ENCODE measurements around the gene PCDH9.

Gene PCDH9

GRCh38 chr13:67197704-67198103 lies 32.4 kb downstream of the PCDH9 start:
- Histone ChIP-seq H2AFZ (ENCODE audit: low read depth, low read length, severe bottlenecking) (no peak overlapping the region), H3K79me2 (ENCODE audit: insufficient read depth, low read length) (no peaks in the 10 kb centered on the region), H3F3A (ENCODE audit: insufficient read depth) (no peaks in the 10 kb centered on the region), H3K4me2 (ENCODE audit: low read depth, low read length, poor library complexity, severe bottlenecking) (no peak overlapping the region), H3K9ac (ENCODE audit: low read length) (no peak overlapping the region), H4K20me1 (ENCODE audit: low read depth, low read length) (no peaks in the 10 kb centered on the region), H3K36me3 (ENCODE audit: low read length) (peaks cover 2% of the 10 kb centered on the region; the same call in 1 of the 2 replicates), H3K27me3 (ENCODE audit: low read length) (no peaks in the 10 kb centered on the region), H3K4me3 (ENCODE audit: insufficient read depth, low read length, poor library complexity, severe bottlenecking) (no peak overlapping the region), H3K9me2 (replicated peaks; ENCODE audit: insufficient read depth, low read length) (no peaks in the 10 kb centered on the region), H3K27ac (ENCODE audit: low read depth, low read length) (no peak overlapping the region), H3K9me3 (ENCODE audit: insufficient read depth, low read length) (no peaks in the 10 kb centered on the region)
- TF ChIP-seq CTCF (IDR thresholded peaks at IDR 0.05; ENCODE audit: insufficient read depth, low read length, poor library complexity, severe bottlenecking) (no peak), EZH2phosphoT487 (conservative IDR thresholded peaks at IDR 0.05; ENCODE audit: low read length) (no peak)

GRCh38 chr13:67193979-67194378 lies 36.2 kb downstream of the PCDH9 start:
- H4K20me1 ChIP-seq (ENCODE audit: low read depth, low read length): no peaks in the 10 kb centered on the region
- no peak overlapping the region for H3K4me2 ChIP-seq (ENCODE audit: low read depth, low read length, poor library complexity, severe bottlenecking)
- no peaks in the 10 kb centered on the region for H3K9me2 ChIP-seq (replicated peaks; ENCODE audit: insufficient read depth, low read length)
- no peaks in the 10 kb centered on the region for H3K79me2 ChIP-seq (ENCODE audit: insufficient read depth, low read length)
- TF ChIP-seq EZH2phosphoT487 (conservative IDR thresholded peaks at IDR 0.05; ENCODE audit: low read length) (no peak), CTCF (IDR thresholded peaks at IDR 0.05; ENCODE audit: insufficient read depth, low read length, poor library complexity, severe bottlenecking) (no peak)
- no peak overlapping the region for H3K27ac ChIP-seq (ENCODE audit: low read depth, low read length)
- H3K27me3 ChIP-seq (ENCODE audit: low read length): no peaks in the 10 kb centered on the region
- no peak overlapping the region for H2AFZ ChIP-seq (ENCODE audit: low read depth, low read length, severe bottlenecking)
- no peak overlapping the region for H3K9ac ChIP-seq (ENCODE audit: low read length)
- no peaks in the 10 kb centered on the region for H3F3A ChIP-seq (ENCODE audit: insufficient read depth)
- H3K36me3 ChIP-seq (ENCODE audit: low read length): no peaks in the 10 kb centered on the region
- H3K4me3 ChIP-seq (ENCODE audit: insufficient read depth, low read length, poor library complexity, severe bottlenecking): no peak overlapping the region
- no peaks in the 10 kb centered on the region for H3K9me3 ChIP-seq (ENCODE audit: insufficient read depth, low read length)

- Histone ChIP-seq H3K27me3 (ENCODE audit: low read length) (no peaks in the 10 kb centered on the region), H3K9me2 (replicated peaks; ENCODE audit: insufficient read depth, low read length) (no peaks in the 10 kb centered on the region), H3K4me3 (ENCODE audit: insufficient read depth, low read length, poor library complexity, severe bottlenecking) (no peak overlapping the region), H2AFZ (ENCODE audit: low read depth, low read length, severe bottlenecking) (no peak overlapping the region), H3K4me2 (ENCODE audit: low read depth, low read length, poor library complexity, severe bottlenecking) (no peak overlapping the region), H3K9me3 (ENCODE audit: insufficient read depth, low read length) (no peaks in the 10 kb centered on the region), H3K27ac (ENCODE audit: low read depth, low read length) (no peak overlapping the region), H4K20me1 (ENCODE audit: low read depth, low read length) (no peaks in the 10 kb centered on the region), H3K36me3 (ENCODE audit: low read length) (no peaks in the 10 kb centered on the region; the same call in 1 of the 2 replicates), H3K79me2 (ENCODE audit: insufficient read depth, low read length) (no peaks in the 10 kb centered on the region), H3K9ac (ENCODE audit: low read length) (no peak overlapping the region), H3F3A (ENCODE audit: insufficient read depth) (no peaks in the 10 kb centered on the region)
- no peak for TF ChIP-seq CTCF (IDR thresholded peaks at IDR 0.05; ENCODE audit: insufficient read depth, low read length, poor library complexity, severe bottlenecking)
- no peak for TF ChIP-seq EZH2phosphoT487 (conservative IDR thresholded peaks at IDR 0.05; ENCODE audit: low read length)
These were observed 37.4 kb downstream of the PCDH9 start for GRCh38 chr13:67192751-67193150.

Data from SU-DHL-6 (cell line).